HepG2 (cell line): ENCODE data around the gene SLC25A25. TPM values are rescaled to one million over a fixed set of nuclear protein-coding genes. Genes with fewer than 3 reads are reported as not detected.

Experiments used
- ARHGAP35 ChIP-seq: sonication (generic); formaldehyde crosslinking; IDR thresholded peaks from 2 replicates; pipeline ENCODE4 v1.9.0; 2022; ENCODE audit warnings: mild to moderate bottlenecking, inconsistent platforms, moderate library complexity, missing genetic modification reagents, borderline replicate concordance
- NR3C1 ChIP-seq: sonication (generic); formaldehyde crosslinking; IDR thresholded peaks from 2 replicates; pipeline ENCODE4 v1.4.0; 2020; ENCODE audit warnings: missing genetic modification reagents
- SETDB1 ChIP-seq: sonication (generic); formaldehyde crosslinking; IDR thresholded peaks from 2 replicates; pipeline ENCODE4 v1.5.1; 2020; ENCODE audit warnings: missing genetic modification reagents, mild to moderate bottlenecking, borderline replicate concordance
- SOX6 ChIP-seq, 2 experiments: fragments of 450-650 bp in 1 of 2; sonication (generic) in 1 of 2; formaldehyde crosslinking in 1 of 2; IDR thresholded peaks; 2 replicates each; pipeline versions ENCODE4 v1.4.0 to v1.6.1; 2017 to 2020; ENCODE audit warnings: antibody characterized with exemption in 1 of 2, mild to moderate bottlenecking in 1 of 2, missing genetic modification reagents in 1 of 2
- YEATS2 ChIP-seq: sonication (generic); formaldehyde crosslinking; IDR thresholded peaks from 2 replicates; pipeline ENCODE4 v1.4.0; 2020; ENCODE audit warnings: missing genetic modification reagents, borderline replicate concordance
- ZC3H13 ChIP-seq: sonication (generic); formaldehyde crosslinking; IDR thresholded peaks from 2 replicates; pipeline ENCODE4 v1.8.1; 2023; ENCODE audit warnings: mild to moderate bottlenecking, missing genetic modification reagents, moderate library complexity
- ZNF10 ChIP-seq: sonication (generic); formaldehyde crosslinking; IDR thresholded peaks from 2 replicates; pipeline ENCODE4 v1.4.0; 2020; ENCODE audit warnings: mild to moderate bottlenecking, low read depth, missing genetic modification reagents, borderline replicate concordance
- ZNF564 ChIP-seq: sonication (generic); formaldehyde crosslinking; IDR thresholded peaks from 2 replicates; pipeline ENCODE4 v1.8.1; 2023; ENCODE audit warnings: mild to moderate bottlenecking, missing genetic modification reagents
- ZNF7 ChIP-seq: IDR thresholded peaks from 2 replicates; pipeline ENCODE4 v1.6.1; 2016; ENCODE audit warnings: missing biosample characterization, missing genetic modification reagents
- ZNF792 ChIP-seq: IDR thresholded peaks from 2 replicates; pipeline ENCODE4 v1.6.1; 2016
- polyA plus RNA-seq, 8 experiments: library from polyadenylated mRNA; depleted of rRNA in 3 of 8; stranded (reverse) in 7 of 8; unstranded in 1 of 8; fragments of >200 nt; fragmentation: Illumina TruSeq in 4 of 8; extraction: Trizol in 4 of 8; gene quantifications; 2 replicates each; pipeline versions ENCODE4 v1.2.1 to v1.2.3, GENCODE V29; 2011 to 2016; ENCODE audit warnings: low read depth in 4 of 8, missing spikeins in 1 of 8, mixed read lengths in 1 of 8; ENCODE audit not compliant: insufficient read depth in 1 of 8
- total RNA-seq, 5 experiments: library from RNA; depleted of rRNA; stranded (reverse); fragments of >200 nt; fragmentation: Illumina TruSeq; extraction: Trizol; gene quantifications; 2 replicates each; pipeline ENCODE4 v1.2.3, GENCODE V29; 2016; ENCODE audit warnings: low read depth in 1 of 5
- TF ChIP-seq, protein P1 (sequence below): sonication (generic); formaldehyde crosslinking; IDR thresholded peaks from 2 replicates; pipeline ENCODE4 v1.4.0; 2020; ENCODE audit warnings: missing genetic modification reagents, borderline replicate concordance
- TF ChIP-seq, protein P2 (sequence below), 2 experiments: sonication (generic) in 1 of 2; formaldehyde crosslinking in 1 of 2; IDR thresholded peaks; 2 replicates each; pipeline versions ENCODE4 v1.4.0 to v1.6.1; 2018 to 2020; ENCODE audit warnings: missing genetic modification reagents in 2 of 2, borderline replicate concordance in 1 of 2, low read depth in 1 of 2, mild to moderate bottlenecking in 1 of 2, missing biosample characterization in 1 of 2
- TF ChIP-seq, protein P3 (sequence below): sonication (generic); formaldehyde crosslinking; IDR thresholded peaks from 2 replicates; pipeline ENCODE4 v1.4.0; 2020; ENCODE audit warnings: missing genetic modification reagents, borderline replicate concordance
- TF ChIP-seq, protein P4 (sequence below): sonication (generic); formaldehyde crosslinking; IDR thresholded peaks from 2 replicates; pipeline ENCODE4 v1.5.0; 2020; ENCODE audit warnings: mild to moderate bottlenecking, missing genetic modification reagents, moderate library complexity
- TF ChIP-seq, protein P5 (sequence below): sonication (generic); formaldehyde crosslinking; IDR thresholded peaks from 2 replicates; pipeline ENCODE4 v1.4.0; 2020; ENCODE audit warnings: mild to moderate bottlenecking, missing genetic modification reagents, borderline replicate concordance

The SLC25A25 gene
- total and polyA plus RNA-seq, 2 of the 13 experiments (the other 11 are each of a cell fraction or from before 2014, with no cell fraction given) = 10.5 to 24.8 TPM

DNA sequence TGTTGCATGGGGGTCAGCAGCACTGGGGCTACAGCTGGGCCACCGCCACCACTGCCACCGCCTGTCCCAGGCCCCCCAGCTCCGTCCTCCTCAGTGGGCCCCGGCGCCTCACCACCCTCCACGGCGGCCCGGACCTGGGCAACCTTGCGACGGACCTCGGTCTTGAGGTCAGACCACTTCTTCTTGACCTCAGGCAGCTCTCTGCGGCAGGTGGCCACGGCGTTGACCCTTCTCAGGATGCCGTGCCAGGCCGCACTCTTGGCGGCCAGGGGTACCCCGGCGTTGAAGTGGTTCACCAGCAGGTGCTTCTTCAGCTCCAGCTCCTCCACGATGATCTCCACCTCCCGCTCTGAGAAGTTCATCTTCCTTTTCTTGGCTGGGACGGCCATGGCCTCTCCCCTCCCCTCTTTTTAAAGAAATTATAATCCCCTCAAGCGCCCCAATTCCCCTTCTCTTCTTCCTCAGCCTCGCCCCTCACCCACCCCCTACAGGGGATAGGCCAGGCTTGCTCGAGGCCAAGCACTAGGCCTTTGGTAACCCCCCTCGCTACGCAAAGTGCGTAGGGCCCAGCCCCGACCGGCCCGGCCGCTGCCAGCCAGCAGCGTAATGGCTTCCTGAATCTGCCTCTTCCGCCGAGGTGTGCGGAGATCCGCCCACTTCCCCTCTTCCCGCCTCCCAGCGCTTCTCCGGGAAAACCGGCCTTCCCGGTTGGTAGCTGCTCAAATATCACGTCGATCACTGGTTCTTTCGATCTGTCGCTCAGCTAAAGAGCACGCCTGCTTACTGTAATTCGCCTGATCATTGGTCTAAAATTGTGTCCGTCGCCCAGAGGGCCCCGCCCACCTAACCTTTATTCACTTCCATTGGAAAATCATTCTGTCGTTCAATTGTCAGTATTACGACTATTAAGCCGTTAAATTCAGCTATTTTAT, 1.1 kb upstream of the SLC25A25 start, which contains the start of gene NAIF1 (continued):
- TF ChIP-seq, protein P1, sequence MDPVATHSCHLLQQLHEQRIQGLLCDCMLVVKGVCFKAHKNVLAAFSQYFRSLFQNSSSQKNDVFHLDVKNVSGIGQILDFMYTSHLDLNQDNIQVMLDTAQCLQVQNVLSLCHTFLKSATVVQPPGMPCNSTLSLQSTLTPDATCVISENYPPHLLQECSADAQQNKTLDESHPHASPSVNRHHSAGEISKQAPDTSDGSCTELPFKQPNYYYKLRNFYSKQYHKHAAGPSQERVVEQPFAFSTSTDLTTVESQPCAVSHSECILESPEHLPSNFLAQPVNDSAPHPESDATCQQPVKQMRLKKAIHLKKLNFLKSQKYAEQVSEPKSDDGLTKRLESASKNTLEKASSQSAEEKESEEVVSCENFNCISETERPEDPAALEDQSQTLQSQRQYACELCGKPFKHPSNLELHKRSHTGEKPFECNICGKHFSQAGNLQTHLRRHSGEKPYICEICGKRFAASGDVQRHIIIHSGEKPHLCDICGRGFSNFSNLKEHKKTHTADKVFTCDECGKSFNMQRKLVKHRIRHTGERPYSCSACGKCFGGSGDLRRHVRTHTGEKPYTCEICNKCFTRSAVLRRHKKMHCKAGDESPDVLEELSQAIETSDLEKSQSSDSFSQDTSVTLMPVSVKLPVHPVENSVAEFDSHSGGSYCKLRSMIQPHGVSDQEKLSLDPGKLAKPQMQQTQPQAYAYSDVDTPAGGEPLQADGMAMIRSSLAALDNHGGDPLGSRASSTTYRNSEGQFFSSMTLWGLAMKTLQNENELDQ (CRISPR knock-in tag) = no peak
- TF ChIP-seq, protein P2, sequence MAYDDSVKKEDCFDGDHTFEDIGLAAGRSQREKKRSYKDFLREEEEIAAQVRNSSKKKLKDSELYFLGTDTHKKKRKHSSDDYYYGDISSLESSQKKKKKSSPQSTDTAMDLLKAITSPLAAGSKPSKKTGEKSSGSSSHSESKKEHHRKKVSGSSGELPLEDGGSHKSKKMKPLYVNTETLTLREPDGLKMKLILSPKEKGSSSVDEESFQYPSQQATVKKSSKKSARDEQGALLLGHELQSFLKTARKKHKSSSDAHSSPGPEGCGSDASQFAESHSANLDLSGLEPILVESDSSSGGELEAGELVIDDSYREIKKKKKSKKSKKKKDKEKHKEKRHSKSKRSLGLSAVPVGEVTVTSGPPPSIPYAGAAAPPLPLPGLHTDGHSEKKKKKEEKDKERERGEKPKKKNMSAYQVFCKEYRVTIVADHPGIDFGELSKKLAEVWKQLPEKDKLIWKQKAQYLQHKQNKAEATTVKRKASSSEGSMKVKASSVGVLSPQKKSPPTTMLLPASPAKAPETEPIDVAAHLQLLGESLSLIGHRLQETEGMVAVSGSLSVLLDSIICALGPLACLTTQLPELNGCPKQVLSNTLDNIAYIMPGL (CRISPR knock-in tag; IDR thresholded peaks at IDR 0.05; ENCODE audit: borderline replicate concordance in 1 of 2, low read depth in 1 of 2) = peak; percentile 5 to 42; a peak in 1 of 4 replicates
- TF ChIP-seq, protein P3, sequence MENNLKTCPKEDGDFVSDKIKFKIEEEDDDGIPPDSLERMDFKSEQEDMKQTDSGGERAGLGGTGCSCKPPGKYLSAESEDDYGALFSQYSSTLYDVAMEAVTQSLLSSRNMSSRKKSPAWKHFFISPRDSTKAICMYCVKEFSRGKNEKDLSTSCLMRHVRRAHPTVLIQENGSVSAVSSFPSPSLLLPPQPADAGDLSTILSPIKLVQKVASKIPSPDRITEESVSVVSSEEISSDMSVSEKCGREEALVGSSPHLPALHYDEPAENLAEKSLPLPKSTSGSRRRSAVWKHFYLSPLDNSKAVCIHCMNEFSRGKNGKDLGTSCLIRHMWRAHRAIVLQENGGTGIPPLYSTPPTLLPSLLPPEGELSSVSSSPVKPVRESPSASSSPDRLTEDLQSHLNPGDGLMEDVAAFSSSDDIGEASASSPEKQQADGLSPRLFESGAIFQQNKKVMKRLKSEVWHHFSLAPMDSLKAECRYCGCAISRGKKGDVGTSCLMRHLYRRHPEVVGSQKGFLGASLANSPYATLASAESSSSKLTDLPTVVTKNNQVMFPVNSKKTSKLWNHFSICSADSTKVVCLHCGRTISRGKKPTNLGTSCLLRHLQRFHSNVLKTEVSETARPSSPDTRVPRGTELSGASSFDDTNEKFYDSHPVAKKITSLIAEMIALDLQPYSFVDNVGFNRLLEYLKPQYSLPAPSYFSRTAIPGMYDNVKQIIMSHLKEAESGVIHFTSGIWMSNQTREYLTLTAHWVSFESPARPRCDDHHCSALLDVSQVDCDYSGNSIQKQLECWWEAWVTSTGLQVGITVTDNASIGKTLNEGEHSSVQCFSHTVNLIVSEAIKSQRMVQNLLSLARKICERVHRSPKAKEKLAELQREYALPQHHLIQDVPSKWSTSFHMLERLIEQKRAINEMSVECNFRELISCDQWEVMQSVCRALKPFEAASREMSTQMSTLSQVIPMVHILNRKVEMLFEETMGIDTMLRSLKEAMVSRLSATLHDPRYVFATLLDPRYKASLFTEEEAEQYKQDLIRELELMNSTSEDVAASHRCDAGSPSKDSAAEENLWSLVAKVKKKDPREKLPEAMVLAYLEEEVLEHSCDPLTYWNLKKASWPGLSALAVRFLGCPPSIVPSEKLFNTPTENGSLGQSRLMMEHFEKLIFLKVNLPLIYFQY (CRISPR knock-in tag) = no peak
- no peak for TF ChIP-seq ZNF10 (CRISPR knock-in tag)
- TF ChIP-seq, protein P4, sequence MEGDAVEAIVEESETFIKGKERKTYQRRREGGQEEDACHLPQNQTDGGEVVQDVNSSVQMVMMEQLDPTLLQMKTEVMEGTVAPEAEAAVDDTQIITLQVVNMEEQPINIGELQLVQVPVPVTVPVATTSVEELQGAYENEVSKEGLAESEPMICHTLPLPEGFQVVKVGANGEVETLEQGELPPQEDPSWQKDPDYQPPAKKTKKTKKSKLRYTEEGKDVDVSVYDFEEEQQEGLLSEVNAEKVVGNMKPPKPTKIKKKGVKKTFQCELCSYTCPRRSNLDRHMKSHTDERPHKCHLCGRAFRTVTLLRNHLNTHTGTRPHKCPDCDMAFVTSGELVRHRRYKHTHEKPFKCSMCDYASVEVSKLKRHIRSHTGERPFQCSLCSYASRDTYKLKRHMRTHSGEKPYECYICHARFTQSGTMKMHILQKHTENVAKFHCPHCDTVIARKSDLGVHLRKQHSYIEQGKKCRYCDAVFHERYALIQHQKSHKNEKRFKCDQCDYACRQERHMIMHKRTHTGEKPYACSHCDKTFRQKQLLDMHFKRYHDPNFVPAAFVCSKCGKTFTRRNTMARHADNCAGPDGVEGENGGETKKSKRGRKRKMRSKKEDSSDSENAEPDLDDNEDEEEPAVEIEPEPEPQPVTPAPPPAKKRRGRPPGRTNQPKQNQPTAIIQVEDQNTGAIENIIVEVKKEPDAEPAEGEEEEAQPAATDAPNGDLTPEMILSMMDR = no peak
- TF ChIP-seq ZNF792 (CRISPR knock-in tag) = no peak
- TF ChIP-seq ARHGAP35 (CRISPR knock-in tag) = no peak
- TF ChIP-seq SETDB1 (CRISPR knock-in tag) = no peak
- no peak for TF ChIP-seq ZNF7 (CRISPR knock-in tag)
- TF ChIP-seq, protein P5, sequence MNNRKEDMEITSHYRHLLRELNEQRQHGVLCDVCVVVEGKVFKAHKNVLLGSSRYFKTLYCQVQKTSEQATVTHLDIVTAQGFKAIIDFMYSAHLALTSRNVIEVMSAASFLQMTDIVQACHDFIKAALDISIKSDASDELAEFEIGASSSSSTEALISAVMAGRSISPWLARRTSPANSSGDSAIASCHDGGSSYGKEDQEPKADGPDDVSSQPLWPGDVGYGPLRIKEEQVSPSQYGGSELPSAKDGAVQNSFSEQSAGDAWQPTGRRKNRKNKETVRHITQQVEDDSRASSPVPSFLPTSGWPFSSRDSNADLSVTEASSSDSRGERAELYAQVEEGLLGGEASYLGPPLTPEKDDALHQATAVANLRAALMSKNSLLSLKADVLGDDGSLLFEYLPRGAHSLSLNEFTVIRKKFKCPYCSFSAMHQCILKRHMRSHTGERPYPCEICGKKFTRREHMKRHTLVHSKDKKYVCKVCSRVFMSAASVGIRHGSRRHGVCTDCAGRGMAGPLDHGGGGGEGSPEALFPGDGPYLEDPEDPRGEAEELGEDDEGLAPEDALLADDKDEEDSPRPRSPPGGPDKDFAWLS (CRISPR knock-in tag) = no peak
- TF ChIP-seq NR3C1 (CRISPR knock-in tag) = no peak
- TF ChIP-seq YEATS2 (CRISPR knock-in tag) = no peak
- no peak for TF ChIP-seq SOX6 (IDR thresholded peaks at IDR 0.05)
- TF ChIP-seq SOX6 (CRISPR knock-in tag; IDR thresholded peaks at IDR 0.05) = peak; percentile 14; the same call in 1 of the 2 replicates
- TF ChIP-seq ZC3H13 = no peak
- no peak for TF ChIP-seq ZNF564 (CRISPR knock-in tag)
